ENCODE measurements around the gene DNAJC11.

The DNAJC11 gene

DNA sequence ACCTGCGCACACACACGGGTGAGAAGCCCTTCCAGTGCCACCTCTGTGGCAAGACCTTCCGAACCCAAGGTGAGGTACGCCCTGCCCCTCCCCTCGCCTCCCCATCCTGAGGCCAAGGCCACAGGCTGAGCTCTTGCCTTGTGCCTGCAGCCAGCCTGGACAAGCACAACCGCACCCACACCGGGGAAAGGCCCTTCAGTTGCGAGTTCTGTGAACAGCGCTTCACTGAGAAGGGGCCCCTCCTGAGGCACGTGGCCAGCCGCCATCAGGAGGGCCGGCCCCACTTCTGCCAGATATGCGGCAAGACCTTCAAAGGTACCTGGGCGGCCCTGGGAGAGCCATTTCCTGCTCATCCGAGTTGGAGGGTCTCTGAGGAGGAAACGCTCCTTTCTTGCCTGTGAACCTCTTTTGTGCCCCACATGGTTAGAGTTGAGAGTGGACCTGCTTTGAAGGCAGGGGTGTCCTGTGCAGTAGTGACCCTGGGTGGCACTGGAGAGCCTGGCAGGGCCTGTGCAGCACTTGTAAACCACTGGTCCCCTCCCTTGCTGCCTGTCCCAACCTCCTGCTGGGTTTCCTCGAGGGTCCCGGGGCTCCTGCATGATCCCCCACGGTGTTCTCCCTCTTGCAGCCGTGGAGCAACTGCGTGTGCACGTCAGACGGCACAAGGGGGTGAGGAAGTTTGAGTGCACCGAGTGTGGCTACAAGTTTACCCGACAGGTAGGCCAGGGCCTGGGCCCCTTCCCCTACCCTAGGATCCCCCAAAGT lies 113.3 kb downstream of the DNAJC11 start:
- no peaks in the 10 kb centered on the region for H3K9me3 ChIP-seq (replicated peaks in 1 of 2; ENCODE audit: control insufficient read depth in 2 of 2, insufficient read depth in 1 of 2, low read depth in 1 of 2, low read length in 2 of 2)
- no peak overlapping the region for H3K4me3 ChIP-seq (ENCODE audit: low read length in 2 of 2)
- H2BK12ac ChIP-seq (ENCODE audit: low read length) = peak overlapping the region; percentile 6
- H2BK120ac ChIP-seq (ENCODE audit: low read depth, low read length) = no peak overlapping the region
- H3K27me3 ChIP-seq (ENCODE audit: control insufficient read depth in 3 of 3, insufficient read depth in 3 of 3, low read depth in 1 of 3, low read length in 3 of 3) = no peaks in the 10 kb centered on the region
- H3K4me1 ChIP-seq (ENCODE audit: control insufficient read depth in 2 of 2, insufficient read depth in 1 of 2, low read depth in 1 of 2, low read length in 2 of 2) = no peaks in the 10 kb centered on the region
- no peak overlapping the region for H2AFZ ChIP-seq (ENCODE audit: low read length)
- peak overlapping the region; percentile 97 for H3K23ac ChIP-seq (ENCODE audit: low read depth, low read length, poor library complexity)
- peak overlapping the region; percentile 17 for H4K8ac ChIP-seq (ENCODE audit: low read depth, low read length)
- no peak overlapping the region for H3K27ac ChIP-seq (replicated peaks; ENCODE audit: low read length)
- no peak overlapping the region for H4K91ac ChIP-seq (ENCODE audit: low read depth, low read length, poor library complexity)
- H3K14ac ChIP-seq (ENCODE audit: low read length) = peak overlapping the region; percentile 56
- H3K4ac ChIP-seq (ENCODE audit: low read length) = no peak overlapping the region
- H3K79me1 ChIP-seq (ENCODE audit: low read depth, low read length) = peaks cover 16% of the 10 kb centered on the region
- H2BK15ac ChIP-seq (ENCODE audit: low read length) = no peak overlapping the region
- no peak overlapping the region for H2AK5ac ChIP-seq (ENCODE audit: low read depth, low read length)
- H3K18ac ChIP-seq (ENCODE audit: low read length) = no peak overlapping the region
- WGBS, 2 donors (ENCODE audit: extremely low coverage in 2 of 2, insufficient read length in 2 of 2, insufficient replicate concordance in 1 of 2) = no CpG with 5 or more reads among the region's 25 CpGs
- no peak for DNase-seq (ENCODE audit: low spot score)
- peak overlapping the region; percentile 63 for H3K9ac ChIP-seq (ENCODE audit: low read depth, low read length, poor library complexity)
- peaks cover 34 to 70% of the 10 kb centered on the region in 2 donors for H3K36me3 ChIP-seq (replicated peaks in 1 of 2; ENCODE audit: control insufficient read depth in 2 of 2, insufficient read depth in 2 of 2, low read length in 2 of 2)
- H3K4me2 ChIP-seq (ENCODE audit: insufficient read depth, low read length, poor library complexity, severe bottlenecking) = no peak overlapping the region
- peak overlapping the region; percentile 66 for H2BK5ac ChIP-seq (ENCODE audit: low read length)

- Histone ChIP-seq H2BK15ac (ENCODE audit: low read length) (no peak overlapping the region), H3K4me3 (ENCODE audit: low read length in 2 of 2) (no peak overlapping the region), H3K14ac (ENCODE audit: low read length) (no peak overlapping the region), H3K4ac (ENCODE audit: low read length) (no peak overlapping the region), H2BK5ac (ENCODE audit: low read length) (no peak overlapping the region), H3K9ac (ENCODE audit: low read depth, low read length, poor library complexity) (peak overlapping the region; percentile 63), H3K4me1 (ENCODE audit: control insufficient read depth in 2 of 2, insufficient read depth in 1 of 2, low read depth in 1 of 2, low read length in 2 of 2) (no peaks in the 10 kb centered on the region), H3K27me3 (ENCODE audit: control insufficient read depth in 3 of 3, insufficient read depth in 3 of 3, low read depth in 1 of 3, low read length in 3 of 3) (no peaks in the 10 kb centered on the region), H3K36me3 (replicated peaks in 1 of 2; ENCODE audit: control insufficient read depth in 2 of 2, insufficient read depth in 2 of 2, low read length in 2 of 2) (peaks cover 28 to 64% of the 10 kb centered on the region in 2 donors), H3K18ac (ENCODE audit: low read length) (no peak overlapping the region), H2AK5ac (ENCODE audit: low read depth, low read length) (no peak overlapping the region), H2AFZ (ENCODE audit: low read length) (no peak overlapping the region), H3K27ac (replicated peaks; ENCODE audit: low read length) (no peak overlapping the region), H4K91ac (ENCODE audit: low read depth, low read length, poor library complexity) (no peak overlapping the region), H3K4me2 (ENCODE audit: insufficient read depth, low read length, poor library complexity, severe bottlenecking) (no peak overlapping the region), H2BK120ac (ENCODE audit: low read depth, low read length) (no peak overlapping the region), H4K8ac (ENCODE audit: low read depth, low read length) (no peak overlapping the region), H3K9me3 (replicated peaks in 1 of 2; ENCODE audit: control insufficient read depth in 2 of 2, insufficient read depth in 1 of 2, low read depth in 1 of 2, low read length in 2 of 2) (no peaks in the 10 kb centered on the region), H3K79me1 (ENCODE audit: low read depth, low read length) (peaks cover 12% of the 10 kb centered on the region), H3K23ac (ENCODE audit: low read depth, low read length, poor library complexity) (peak overlapping the region; percentile 97), H2BK12ac (ENCODE audit: low read length) (no peak overlapping the region)
- no peak for DNase-seq (ENCODE audit: low spot score)
- no CpG with 5 or more reads among the region's 13 CpGs for WGBS, 2 donors (ENCODE audit: extremely low coverage in 2 of 2, insufficient read length in 2 of 2, insufficient replicate concordance in 1 of 2)
These were observed 114.2 kb downstream of the DNAJC11 start for GRCh38 chr1:6587261-6588005.

- Histone ChIP-seq H2BK5ac (ENCODE audit: low read length) (no peak overlapping the region), H2BK120ac (ENCODE audit: low read depth, low read length) (no peak overlapping the region), H3K9ac (ENCODE audit: low read depth, low read length, poor library complexity) (peak overlapping the region; percentile 60), H3K36me3 (replicated peaks in 1 of 2; ENCODE audit: control insufficient read depth in 2 of 2, insufficient read depth in 2 of 2, low read length in 2 of 2) (peaks cover 32 to 63% of the 10 kb centered on the region in 2 donors), H2AFZ (ENCODE audit: low read length) (no peak overlapping the region), H3K4me3 (ENCODE audit: low read length in 2 of 2) (no peak overlapping the region), H3K9me3 (replicated peaks in 1 of 2; ENCODE audit: control insufficient read depth in 2 of 2, insufficient read depth in 1 of 2, low read depth in 1 of 2, low read length in 2 of 2) (no peaks in the 10 kb centered on the region), H3K27me3 (ENCODE audit: control insufficient read depth in 3 of 3, insufficient read depth in 3 of 3, low read depth in 1 of 3, low read length in 3 of 3) (no peaks in the 10 kb centered on the region), H3K4ac (ENCODE audit: low read length) (no peak overlapping the region), H2AK5ac (ENCODE audit: low read depth, low read length) (no peak overlapping the region), H2BK15ac (ENCODE audit: low read length) (no peak overlapping the region), H3K4me1 (ENCODE audit: control insufficient read depth in 2 of 2, insufficient read depth in 1 of 2, low read depth in 1 of 2, low read length in 2 of 2) (no peaks in the 10 kb centered on the region), H3K14ac (ENCODE audit: low read length) (no peak overlapping the region), H4K91ac (ENCODE audit: low read depth, low read length, poor library complexity) (no peak overlapping the region), H3K23ac (ENCODE audit: low read depth, low read length, poor library complexity) (peak overlapping the region; percentile 43), H3K79me1 (ENCODE audit: low read depth, low read length) (peaks cover 12% of the 10 kb centered on the region), H3K27ac (replicated peaks; ENCODE audit: low read length) (no peak overlapping the region), H2BK12ac (ENCODE audit: low read length) (no peak overlapping the region), H4K8ac (ENCODE audit: low read depth, low read length) (no peak overlapping the region), H3K18ac (ENCODE audit: low read length) (no peak overlapping the region), H3K4me2 (ENCODE audit: insufficient read depth, low read length, poor library complexity, severe bottlenecking) (no peak overlapping the region)
- no peak for DNase-seq (ENCODE audit: low spot score)
- no CpG with 5 or more reads among the region's 11 CpGs for WGBS, 2 donors (ENCODE audit: extremely low coverage in 2 of 2, insufficient read length in 2 of 2, insufficient replicate concordance in 1 of 2)
These were observed 115.2 kb downstream of the DNAJC11 start for GRCh38 chr1:6586404-6586816.

GRCh38 chr1:6585841-6586240 lies 115.8 kb downstream of the DNAJC11 start:
- Histone ChIP-seq H3K4me1 (ENCODE audit: control insufficient read depth in 2 of 2, insufficient read depth in 1 of 2, low read depth in 1 of 2, low read length in 2 of 2) (peaks cover 1 to 4% of the 10 kb centered on the region in 2 donors), H3K27ac (replicated peaks; ENCODE audit: low read length) (no peak overlapping the region), H3K14ac (ENCODE audit: low read length) (peak overlapping the region; percentile 21), H4K8ac (ENCODE audit: low read depth, low read length) (no peak overlapping the region), H2AFZ (ENCODE audit: low read length) (no peak overlapping the region), H4K91ac (ENCODE audit: low read depth, low read length, poor library complexity) (no peak overlapping the region), H3K23ac (ENCODE audit: low read depth, low read length, poor library complexity) (no peak overlapping the region), H3K9ac (ENCODE audit: low read depth, low read length, poor library complexity) (no peak overlapping the region), H3K18ac (ENCODE audit: low read length) (no peak overlapping the region), H3K9me3 (replicated peaks in 1 of 2; ENCODE audit: control insufficient read depth in 2 of 2, insufficient read depth in 1 of 2, low read depth in 1 of 2, low read length in 2 of 2) (no peaks in the 10 kb centered on the region), H3K79me1 (ENCODE audit: low read depth, low read length) (peaks cover 12% of the 10 kb centered on the region), H2BK15ac (ENCODE audit: low read length) (no peak overlapping the region), H2BK120ac (ENCODE audit: low read depth, low read length) (no peak overlapping the region), H2BK12ac (ENCODE audit: low read length) (no peak overlapping the region), H2AK5ac (ENCODE audit: low read depth, low read length) (no peak overlapping the region), H3K4ac (ENCODE audit: low read length) (no peak overlapping the region), H3K27me3 (ENCODE audit: control insufficient read depth in 3 of 3, insufficient read depth in 3 of 3, low read depth in 1 of 3, low read length in 3 of 3) (no peaks in the 10 kb centered on the region), H3K4me2 (ENCODE audit: insufficient read depth, low read length, poor library complexity, severe bottlenecking) (no peak overlapping the region), H2BK5ac (ENCODE audit: low read length) (peak overlapping the region; percentile 24), H3K36me3 (replicated peaks in 1 of 2; ENCODE audit: control insufficient read depth in 2 of 2, insufficient read depth in 2 of 2, low read length in 2 of 2) (peaks cover 29 to 57% of the 10 kb centered on the region in 2 donors), H3K4me3 (ENCODE audit: low read length in 2 of 2) (no peak overlapping the region)
- no peak for DNase-seq (ENCODE audit: low spot score)
- WGBS, 2 donors (ENCODE audit: extremely low coverage in 2 of 2, insufficient read length in 2 of 2, insufficient replicate concordance in 1 of 2) = no CpG with 5 or more reads among the region's 7 CpGs

All from neuronal stem cell (in vitro differentiated cells).